ENCODE data around the gene PLA2G2D. TPM values are rescaled to one million over a fixed set of nuclear protein-coding genes. Genes with fewer than 3 reads are reported as not detected.
A peak's percentile ranks its signal among the peaks of the same experiment; 100 is the strongest.

Gene PLA2G2D
- total RNA-seq, 2 donors from 2014 or later, result not detected

- Histone ChIP-seq H3K4me3 (ENCODE audit: low read length) (no peak overlapping the region), H3K4me1 (ENCODE audit: control insufficient read depth, insufficient read depth, low read length) (no peaks in the 10 kb centered on the region), H3K9me3 (ENCODE audit: control insufficient read depth, low read length) (no peaks in the 10 kb centered on the region), H3K36me3 (ENCODE audit: control insufficient read depth, insufficient read depth, low read length) (no peaks in the 10 kb centered on the region), H3K27me3 (ENCODE audit: control insufficient read depth, insufficient read depth, low read length, poor library complexity, severe bottlenecking) (no peaks in the 10 kb centered on the region), H3K27ac (ENCODE audit: low read depth, low read length) (no peak overlapping the region), H3K9ac (ENCODE audit: extremely low read depth, low read length, poor library complexity, severe bottlenecking) (no peak overlapping the region)
- Mint-ChIP-seq H3K27me3 (ENCODE audit: insufficient read depth) (peaks cover 1% of the 10 kb centered on the region), H3K4me3 (no peak overlapping the region), H3K36me3 (ENCODE audit: low read depth) (no peaks in the 10 kb centered on the region), H3K4me1 (no peaks in the 10 kb centered on the region), H3K27ac (no peak overlapping the region), H3K9me3 (peaks cover 4% of the 10 kb centered on the region)
- TF ChIP-seq CTCF (conservative IDR thresholded peaks at IDR 0.05), result no peak
- DNase-seq, result no peak
- WGBS, 2 experiments (ENCODE audit: insufficient coverage in 1 of 2, insufficient read length in 1 of 2), result 92% methylated on average over 6 of the region's 6 CpGs; no CpG with 5 or more reads in 1 of the 2 experiments
These were observed 19.0 kb upstream of the PLA2G2D start for GRCh38 chr1:20138346-20138745.

- H3K4me1 ChIP-seq (ENCODE audit: control insufficient read depth, insufficient read depth, low read length), result no peaks in the 10 kb centered on the region
- Mint-ChIP-seq H3K4me1 (no peaks in the 10 kb centered on the region), H3K27me3 (ENCODE audit: insufficient read depth) (peaks cover 1% of the 10 kb centered on the region), H3K4me3 (no peak overlapping the region), H3K9me3 (peaks cover 4% of the 10 kb centered on the region), H3K27ac (no peak overlapping the region), H3K36me3 (ENCODE audit: low read depth) (no peaks in the 10 kb centered on the region)
- DNase-seq, result no peak
- no peak overlapping the region for H3K9ac ChIP-seq (ENCODE audit: extremely low read depth, low read length, poor library complexity, severe bottlenecking)
- TF ChIP-seq CTCF (conservative IDR thresholded peaks at IDR 0.05), result no peak
- no peaks in the 10 kb centered on the region for H3K27me3 ChIP-seq (ENCODE audit: control insufficient read depth, insufficient read depth, low read length, poor library complexity, severe bottlenecking)
- H3K27ac ChIP-seq (ENCODE audit: low read depth, low read length), result no peak overlapping the region
- H3K36me3 ChIP-seq (ENCODE audit: control insufficient read depth, insufficient read depth, low read length), result no peaks in the 10 kb centered on the region
- whole genome bisulfite sequencing, 2 experiments (ENCODE audit: insufficient coverage in 1 of 2, insufficient read length in 1 of 2), result 84% methylated on average over 1 of the region's 1 CpG; no CpG with 5 or more reads in 1 of the 2 experiments
- H3K9me3 ChIP-seq (ENCODE audit: control insufficient read depth, low read length), result no peaks in the 10 kb centered on the region
- H3K4me3 ChIP-seq (ENCODE audit: low read length), result no peak overlapping the region
These were observed 18.3 kb upstream of the PLA2G2D start for GRCh38 chr1:20137604-20138003.

- WGBS, 2 experiments (ENCODE audit: insufficient coverage in 1 of 2, insufficient read length in 1 of 2), result 84 to 96% methylated on average over 3 to 4 of the region's 4 CpGs
- Histone ChIP-seq H3K36me3 (ENCODE audit: control insufficient read depth, insufficient read depth, low read length) (no peaks in the 10 kb centered on the region), H3K9ac (ENCODE audit: extremely low read depth, low read length, poor library complexity, severe bottlenecking) (no peak overlapping the region), H3K27ac (ENCODE audit: low read depth, low read length) (no peak overlapping the region), H3K9me3 (ENCODE audit: control insufficient read depth, low read length) (no peaks in the 10 kb centered on the region), H3K4me3 (ENCODE audit: low read length) (no peak overlapping the region), H3K27me3 (ENCODE audit: control insufficient read depth, insufficient read depth, low read length, poor library complexity, severe bottlenecking) (no peaks in the 10 kb centered on the region), H3K4me1 (ENCODE audit: control insufficient read depth, insufficient read depth, low read length) (no peaks in the 10 kb centered on the region)
- peaks cover 4% of the 10 kb centered on the region for H3K9me3 Mint-ChIP-seq
- peaks cover 1% of the 10 kb centered on the region for H3K27me3 Mint-ChIP-seq (ENCODE audit: insufficient read depth)
- no peaks in the 10 kb centered on the region for H3K4me1 Mint-ChIP-seq
- H3K36me3 Mint-ChIP-seq (ENCODE audit: low read depth), result no peaks in the 10 kb centered on the region
- H3K4me3 Mint-ChIP-seq, result no peak overlapping the region
- no peak overlapping the region for H3K27ac Mint-ChIP-seq
- peak; percentile 10 for DNase-seq
- no peak for TF ChIP-seq CTCF (conservative IDR thresholded peaks at IDR 0.05)
These were observed 17.7 kb upstream of the PLA2G2D start for GRCh38 chr1:20137055-20137454.
